A549 (cell line): ENCODE data around the gene NEGR1. TPM values are rescaled to one million over a fixed set of nuclear protein-coding genes. Genes with fewer than 3 reads are reported as not detected.

Experiments
- ATAC-seq, 2 experiments: fragments of 200-7000 bp in 1 of 2; fragments of >200 bp in 1 of 2; cut with Nextera tagmentation in 1 of 2; cut with Tn5 transposase in 1 of 2; 3 replicates each; pipeline versions ENCODE4 v1.8.0 to v1.9.1; 2018 to 2020; ENCODE audit warnings: mild to moderate bottlenecking in 1 of 2, moderate library complexity in 1 of 2
- CTCF ChIA-PET: fragments of 300-600 bp; sonication (Branson Sonifier 250); formaldehyde crosslinking; extraction: SDS; loops from one replicate; lab custom pipeline; 2021; ENCODE audit warnings: antibody characterized with exemption, inconsistent platforms; lab: Yijun Ruan, JAX
- POLR2A ChIA-PET: fragments of 350-600 bp; formaldehyde crosslinking; extraction: SDS; loops from one replicate; lab custom pipeline; 2021; ENCODE audit warnings: antibody characterized with exemption, inconsistent platforms; lab: Yijun Ruan, JAX
- DNase-seq, 2 experiments: peaks; one replicate each; pipeline versions ENCODE4 v3.0.0 to v3.0.0-alpha.2; 2011 to 2016; ENCODE audit warnings: low read depth in 1 of 2, low spot score in 1 of 2
- FAIRE-seq: peaks from 2 replicates; lab custom pipeline; 2011; peaks lifted over from hg19 to GRCh38; lab: Jason Lieb, UNC
- H3K27ac ChIP-seq, 2 experiments: fragments of >200 bp; sonication (Bioruptor Twin); formaldehyde crosslinking; 3 replicates each; pipeline ENCODE4 v1.5.1; 2016 to 2017
- H3K4me1 ChIP-seq: fragments of >200 bp; sonication (Bioruptor Twin); formaldehyde crosslinking; 3 replicates; pipeline ENCODE4 v1.6.1; 2016
- H3K4me2 ChIP-seq: fragments of >200 bp; sonication (Bioruptor Twin); formaldehyde crosslinking; 3 replicates; pipeline ENCODE4 v1.6.1; 2016
- H3K4me3 ChIP-seq: fragments of >200 bp; sonication (Bioruptor Twin); formaldehyde crosslinking; 3 replicates; pipeline ENCODE4 v1.5.1; 2016
- H3K9me3 ChIP-seq: fragments of >200 bp; sonication (Bioruptor Twin); formaldehyde crosslinking; 3 replicates; pipeline ENCODE4 v1.6.1; 2016
- BHLHE40 ChIP-seq: IDR thresholded peaks from 2 replicates; pipeline ENCODE4 v1.6.1; 2012; ENCODE audit warnings: low read depth, low read length, inconsistent platforms
- CEBPB ChIP-seq, 2 experiments: fragments of >200 bp in 1 of 2; sonication (Bioruptor Twin) in 1 of 2; formaldehyde crosslinking in 1 of 2; IDR thresholded peaks; 2 replicates each; pipeline ENCODE4 v1.6.1; 2012 to 2016
- CHD2 ChIP-seq: fragments of 150-350 bp; IDR thresholded peaks from 2 replicates; pipeline ENCODE4 v1.6.1; 2014; ENCODE audit warnings: low read length; ENCODE audit not compliant: partially characterized antibody
- CTCF ChIP-seq: fragments of >200 bp; sonication (Bioruptor Twin); formaldehyde crosslinking; IDR thresholded peaks from 3 replicates; pipeline ENCODE4 v1.5.1; 2016
- E2F6 ChIP-seq: IDR thresholded peaks from 2 replicates; pipeline ENCODE4 v1.6.1; 2012; ENCODE audit warnings: low read depth, borderline replicate concordance
- EHF ChIP-seq: fragments of 250-450 bp; sonication (Bioruptor Pico); IDR thresholded peaks from 2 replicates; pipeline ENCODE4 v1.5.0; 2020; ENCODE audit warnings: mild to moderate bottlenecking
- EHMT2 ChIP-seq: fragments of 200-600 bp; sonication (generic); IDR thresholded peaks from 2 replicates; pipeline ENCODE4 v1.6.1; 2016; ENCODE audit warnings: antibody characterized with exemption, low read depth, mild to moderate bottlenecking, moderate library complexity
- EP300 ChIP-seq, 2 experiments: fragments of >200 bp; sonication (Bioruptor Twin); formaldehyde crosslinking; IDR thresholded peaks; 2 replicates in 1 of 2; 3 replicates in 1 of 2; pipeline ENCODE4 v1.6.1; 2016 to 2017
- ESRRA ChIP-seq: fragments of 150-350 bp; IDR thresholded peaks from 2 replicates; pipeline ENCODE4 v1.6.1; 2014; ENCODE audit warnings: mild to moderate bottlenecking, low read length, borderline replicate concordance
- FOSB ChIP-seq: fragments of 250-450 bp; sonication (Bioruptor Pico); IDR thresholded peaks from 2 replicates; pipeline ENCODE4 v1.5.0; 2020; ENCODE audit warnings: mild to moderate bottlenecking, moderate library complexity
- HDAC2 ChIP-seq: fragments of 200-600 bp; sonication (generic); IDR thresholded peaks from 2 replicates; pipeline ENCODE4 v1.6.1; 2016
- HES2 ChIP-seq: fragments of >200 bp; sonication (Bioruptor Twin); formaldehyde crosslinking; IDR thresholded peaks from 2 replicates; pipeline ENCODE4 v1.6.1; 2016
- HMGXB4 ChIP-seq: fragments of 250-450 bp; sonication (Bioruptor Pico); IDR thresholded peaks from 2 replicates; pipeline ENCODE4 v1.5.0; 2021; ENCODE audit warnings: mild to moderate bottlenecking, moderate library complexity, borderline replicate concordance
- HOXB13 ChIP-seq: fragments of 250-450 bp; sonication (Bioruptor Pico); IDR thresholded peaks from 2 replicates; pipeline ENCODE4 v1.5.0; 2020; ENCODE audit warnings: low read depth, mild to moderate bottlenecking, moderate library complexity
- JUN ChIP-seq, 2 experiments: fragments of >200 bp; sonication (Bioruptor Twin); formaldehyde crosslinking; IDR thresholded peaks; 2 replicates in 1 of 2; 3 replicates in 1 of 2; pipeline ENCODE4 v1.6.1; 2016 to 2017
- JUNB ChIP-seq: fragments of >200 bp; sonication (Bioruptor Twin); formaldehyde crosslinking; IDR thresholded peaks from 2 replicates; pipeline ENCODE4 v1.6.1; 2016
- KDM1A ChIP-seq: fragments of 200-600 bp; sonication (generic); IDR thresholded peaks from 2 replicates; pipeline ENCODE4 v1.6.1; 2016; ENCODE audit warnings: low read depth, mild to moderate bottlenecking
- KDM5A ChIP-seq: fragments of 200-600 bp; sonication (generic); IDR thresholded peaks from 2 replicates; pipeline ENCODE4 v1.6.1; 2016; ENCODE audit warnings: antibody characterized with exemption, mild to moderate bottlenecking
- MAFK ChIP-seq: fragments of 450-650 bp; IDR thresholded peaks from 2 replicates; pipeline ENCODE4 v1.6.1; 2014; ENCODE audit not compliant: partially characterized antibody
- MAZ ChIP-seq: fragments of 150-350 bp; IDR thresholded peaks from 2 replicates; pipeline ENCODE4 v1.6.1; 2014; ENCODE audit warnings: antibody characterized with exemption, low read depth, low read length, borderline replicate concordance
- NFE2L2 ChIP-seq: fragments of 150-350 bp; conservative IDR thresholded peaks from 2 replicates; pipeline ENCODE4 v1.6.1; 2014; ENCODE audit warnings: low read length
- NPAS2 ChIP-seq: fragments of 250-450 bp; sonication (Bioruptor Pico); IDR thresholded peaks from 2 replicates; pipeline ENCODE4 v1.8.0; 2022; ENCODE audit warnings: mild to moderate bottlenecking, moderate library complexity, borderline replicate concordance
- PBX3 ChIP-seq: IDR thresholded peaks from 2 replicates; pipeline ENCODE4 v1.6.1; 2012
- POLR2AphosphoS2 ChIP-seq: conservative IDR thresholded peaks from 2 replicates; pipeline ENCODE4 v1.6.1; 2012; ENCODE audit warnings: low read length, improper control_type of control experiment, inconsistent platforms
- RARB ChIP-seq: fragments of 250-450 bp; sonication (Bioruptor Pico); IDR thresholded peaks from 2 replicates; pipeline ENCODE4 v1.8.0; 2021; ENCODE audit warnings: mild to moderate bottlenecking, moderate library complexity
- TFCP2L1 ChIP-seq: fragments of 250-450 bp; sonication (Bioruptor Pico); IDR thresholded peaks from 2 replicates; pipeline ENCODE4 v1.5.0; 2021; ENCODE audit warnings: mild to moderate bottlenecking
- ZC3H11A ChIP-seq: fragments of 450-650 bp; IDR thresholded peaks from 2 replicates; pipeline ENCODE4 v1.6.1; 2014; ENCODE audit warnings: antibody characterized with exemption, mild to moderate bottlenecking
- ZFP36 ChIP-seq: fragments of 450-650 bp; IDR thresholded peaks from 2 replicates; pipeline ENCODE4 v1.6.1; 2014; ENCODE audit warnings: borderline replicate concordance; ENCODE audit not compliant: partially characterized antibody
- ZNF302 ChIP-seq: fragments of 250-450 bp; sonication (Bioruptor Pico); IDR thresholded peaks from 2 replicates; pipeline ENCODE4 v1.9.0; 2021; ENCODE audit warnings: inconsistent platforms, mild to moderate bottlenecking, moderate library complexity
- WGBS: methylation state at CpG from one replicate; pipeline ENCODE4 v1.1.6; 2017; ENCODE audit errors: missing lambda C conversion rate; 5-methylcytosine and 5-hydroxymethylcytosine counted together
- polyA plus RNA-seq, 4 experiments: library from polyadenylated mRNA; depleted of rRNA in 3 of 4; stranded (reverse); fragments of >200 nt; fragmentation: RNase III in 1 of 4; extraction: RNeasy Plus Mini Kit Qiagen cat#74134 plus additional on column Dnase treatment in 1 of 4; gene quantifications; 2 replicates in 3 of 4; 3 replicates in 1 of 4; pipeline ENCODE4 v1.2.3, GENCODE V29; 2011 to 2017

The NEGR1 gene
- polyA plus RNA-seq, 2 of the 4 experiments (the other 2 are of a cell fraction) = not detected

GRCh38 chr1:71745326-71745725 lies 537.0 kb downstream of the NEGR1 start:
- CTCF ChIA-PET = no interaction called here
- H3K9me3 ChIP-seq = no peaks in the 10 kb centered on the region
- no peak overlapping the region for H3K4me3 ChIP-seq
- TF ChIP-seq JUNB (no peak), MAFK (no peak), POLR2AphosphoS2 (no peak), ZC3H11A (no peak), TFCP2L1 (no peak), KDM5A (no peak), HES2 (no peak), HOXB13 (CRISPR knock-in tag) (no peak), EHMT2 (no peak), KDM1A (no peak)
- TF ChIP-seq, all 56 proteins: peak for 0
- H3K4me2 ChIP-seq = no peak overlapping the region
- POLR2A ChIA-PET = no interaction called here
- no peak for DNase-seq
- H3K27ac ChIP-seq = no peak overlapping the region
- FAIRE-seq = no peak
- no peak for ATAC-seq
- H3K4me1 ChIP-seq = no peaks in the 10 kb centered on the region

GRCh38 chr1:71743862-71744261 lies 538.5 kb downstream of the NEGR1 start:
- CTCF ChIA-PET = no interaction called here

GRCh38 chr1:71738910-71739309 lies 543.4 kb downstream of the NEGR1 start:
- POLR2A ChIA-PET = no interaction called here
- FAIRE-seq (no peak), DNase-seq (no peak)
- no peak overlapping the region for H3K4me2 ChIP-seq
- no peaks in the 10 kb centered on the region for H3K9me3 ChIP-seq
- no peaks in the 10 kb centered on the region for H3K4me1 ChIP-seq
- WGBS = 7% methylated on average over 2 of the region's 2 CpGs
- TF ChIP-seq JUN (IDR thresholded peaks at IDR 0.05) = no peak
- TF ChIP-seq CEBPB (IDR thresholded peaks at IDR 0.05) = no peak
- TF ChIP-seq, all 56 proteins: peak for 0
- CTCF ChIA-PET = no interaction called here
- Histone ChIP-seq H3K4me3 (no peak overlapping the region), H3K27ac (no peak overlapping the region)
- ATAC-seq = no peak

More at GRCh38 chr1:71743862-71744261, 538.5 kb downstream of the NEGR1 start:
- ATAC-seq (no peak), DNase-seq (no peak), FAIRE-seq (no peak)
- Histone ChIP-seq H3K4me3 (no peak overlapping the region), H3K4me2 (no peak overlapping the region), H3K4me1 (no peaks in the 10 kb centered on the region), H3K9me3 (no peaks in the 10 kb centered on the region), H3K27ac (no peak overlapping the region)
- WGBS = 2% methylated on average over 2 of the region's 2 CpGs
- POLR2A ChIA-PET = no interaction called here
- TF ChIP-seq E2F6 (no peak), MAZ (no peak), EHF (CRISPR knock-in tag) (no peak), MAFK (peak; percentile 82), KDM5A (no peak), CHD2 (no peak), NFE2L2 (no peak), ZFP36 (no peak)

GRCh38 chr1:71738256-71738655 lies 544.1 kb downstream of the NEGR1 start:
- ChIA-PET POLR2A (no interaction called here), CTCF (no interaction called here)
- H3K4me1 ChIP-seq = no peaks in the 10 kb centered on the region
- no peak for ATAC-seq
- H3K9me3 ChIP-seq = no peaks in the 10 kb centered on the region
- no peak overlapping the region for H3K27ac ChIP-seq
- 0% methylated on average over 1 of the region's 1 CpG for WGBS
- no peak overlapping the region for H3K4me3 ChIP-seq
- no peak overlapping the region for H3K4me2 ChIP-seq
- no peak for FAIRE-seq
- no peak for DNase-seq
- TF ChIP-seq NPAS2 (CRISPR knock-in tag) (no peak), EP300 (IDR thresholded peaks at IDR 0.05) (no peak), ZC3H11A (no peak), CTCF (no peak), KDM1A (no peak), PBX3 (no peak), POLR2AphosphoS2 (no peak), ZNF302 (CRISPR knock-in tag) (no peak), HMGXB4 (no peak), HDAC2 (no peak), FOSB (CRISPR knock-in tag) (no peak), RARB (no peak), BHLHE40 (no peak), ESRRA (no peak)
